Hepatocyte (in vitro differentiated cells): ENCODE results near the gene STRIP1. TPM values are rescaled to one million over a fixed set of nuclear protein-coding genes. Genes with fewer than 3 reads are reported as not detected.
A peak's percentile ranks its signal among the peaks of the same experiment; 100 is the strongest.

Experiments used
- DNase-seq: peaks from one replicate; pipeline ENCODE4 v3.0.0-alpha.2; 2016; ENCODE audit warnings: low spot score
- H2AFZ ChIP-seq: fragments of 200-600 bp; sonication (generic); 2 replicates; pipeline ENCODE4 v1.6.0; 2016; ENCODE audit warnings: antibody characterized with exemption, mild to moderate bottlenecking
- H3K27ac ChIP-seq: fragments of 200-600 bp; sonication (generic); 2 replicates; pipeline ENCODE4 v1.5.1; 2016; ENCODE audit warnings: mild to moderate bottlenecking
- H3K27me3 ChIP-seq: fragments of 200-600 bp; sonication (generic); 2 replicates; pipeline ENCODE4 v1.6.1; 2016
- H3K36me3 ChIP-seq: fragments of 200-600 bp; sonication (generic); replicated peaks from 2 replicates; pipeline ENCODE4 v1.5.1; 2016; ENCODE audit warnings: low read depth; ENCODE audit not compliant: insufficient read depth
- H3K4me1 ChIP-seq: fragments of 200-600 bp; sonication (generic); 2 replicates; pipeline ENCODE4 v1.5.1; 2016; ENCODE audit warnings: mild to moderate bottlenecking, moderate library complexity; ENCODE audit not compliant: insufficient read depth
- H3K4me2 ChIP-seq: fragments of 200-600 bp; sonication (generic); 2 replicates; pipeline ENCODE4 v1.6.0; 2016
- H3K4me3 ChIP-seq: fragments of 200-600 bp; sonication (generic); 2 replicates; pipeline ENCODE4 v1.5.1; 2016; ENCODE audit warnings: mild to moderate bottlenecking
- H3K79me2 ChIP-seq: fragments of 200-600 bp; sonication (generic); 2 replicates; pipeline ENCODE4 v1.6.0; 2017; ENCODE audit warnings: mild to moderate bottlenecking
- H3K9me2 ChIP-seq: fragments of 200-600 bp; sonication (generic); replicated peaks from 2 replicates; pipeline ENCODE4 v1.6.0; 2017; ENCODE audit warnings: mild to moderate bottlenecking; ENCODE audit not compliant: insufficient read depth
- H3K9me3 ChIP-seq: fragments of 200-600 bp; sonication (generic); 2 replicates; pipeline ENCODE4 v1.5.1; 2016; ENCODE audit warnings: low read depth, mild to moderate bottlenecking
- H4K20me1 ChIP-seq: fragments of 200-600 bp; sonication (generic); 2 replicates; pipeline ENCODE4 v1.6.0; 2016; ENCODE audit warnings: mild to moderate bottlenecking; ENCODE audit not compliant: insufficient read depth, poor library complexity, severe bottlenecking
- CTCF ChIP-seq: fragments of 200-600 bp; sonication (generic); IDR thresholded peaks from 2 replicates; pipeline ENCODE4 v1.5.1; 2016; ENCODE audit warnings: antibody characterized with exemption, mild to moderate bottlenecking; ENCODE audit not compliant: poor library complexity
- EZH2 ChIP-seq: fragments of 200-600 bp; sonication (generic); IDR thresholded peaks from 2 replicates; pipeline ENCODE4 v1.6.1; 2016; ENCODE audit warnings: antibody characterized with exemption, mild to moderate bottlenecking, borderline replicate concordance
- EZH2phosphoT487 ChIP-seq: fragments of 200-600 bp; sonication (generic); IDR thresholded peaks from one replicate; pipeline ENCODE4 v1.6.1; 2018; ENCODE audit warnings: antibody characterized with exemption, mild to moderate bottlenecking, low read depth, moderate library complexity; ENCODE audit not compliant: unreplicated experiment, severe bottlenecking
- WGBS: methylation state at CpG from one replicate; pipeline ENCODE4 v1.1.6; 2016; ENCODE audit warnings: low lambda C conversion rate; ENCODE audit errors: missing lambda C conversion rate; 5-methylcytosine and 5-hydroxymethylcytosine counted together
- polyA plus RNA-seq: library from polyadenylated mRNA; unstranded; fragments of >200 nt; fragmentation: Nextera tagmentation; extraction: Ambion mirVana; gene quantifications from 2 replicates; pipeline ENCODE4 v1.2.1, GENCODE V29; 2016
- total RNA-seq: library from RNA; depleted of rRNA; stranded (reverse); fragments of >200 nt; gene quantifications from 2 replicates; pipeline ENCODE4 v1.2.3, GENCODE V29; 2014

Gene STRIP1
- total and polyA plus RNA-seq, 2 experiments from 2014 or later: 29.1 to 44.6 TPM

- H3K9me3 ChIP-seq: no peaks in the 10 kb centered on the region
- H3K4me3 ChIP-seq: no peak overlapping the region
- H3K4me1 ChIP-seq: peaks cover 18% of the 10 kb centered on the region
- H3K79me2 ChIP-seq: no peaks in the 10 kb centered on the region
- no peaks in the 10 kb centered on the region for H3K9me2 ChIP-seq
- no peak for TF ChIP-seq EZH2phosphoT487
- no peak for TF ChIP-seq EZH2
- no peak for TF ChIP-seq CTCF
- no peak overlapping the region for H3K27ac ChIP-seq
- no peaks in the 10 kb centered on the region for H3K36me3 ChIP-seq
- no peaks in the 10 kb centered on the region for H4K20me1 ChIP-seq
- no peak overlapping the region for H2AFZ ChIP-seq
- no peak for DNase-seq
- 68% methylated on average over 5 of the region's 5 CpGs for WGBS
- H3K4me2 ChIP-seq: no peak overlapping the region
- H3K27me3 ChIP-seq: peaks cover 54% of the 10 kb centered on the region
These were observed 46.6 kb downstream of the STRIP1 start for GRCh38 chr1:110081061-110081460.

GRCh38 chr1:110082477-110082876 is 48.1 kb downstream of the STRIP1 start:
- no peaks in the 10 kb centered on the region for H3K36me3 ChIP-seq
- H3K9me2 ChIP-seq: no peaks in the 10 kb centered on the region
- no peak for DNase-seq
- H3K4me1 ChIP-seq: peaks cover 18% of the 10 kb centered on the region
- no peak overlapping the region for H3K4me3 ChIP-seq
- peaks cover 57% of the 10 kb centered on the region for H3K27me3 ChIP-seq
- TF ChIP-seq EZH2phosphoT487: no peak
- TF ChIP-seq CTCF: no peak
- TF ChIP-seq EZH2: no peak
- H3K79me2 ChIP-seq: no peaks in the 10 kb centered on the region
- no peaks in the 10 kb centered on the region for H4K20me1 ChIP-seq
- H2AFZ ChIP-seq: no peak overlapping the region
- no peak overlapping the region for H3K4me2 ChIP-seq
- 77% methylated on average over 5 of the region's 5 CpGs for WGBS
- no peak overlapping the region for H3K27ac ChIP-seq
- H3K9me3 ChIP-seq: no peaks in the 10 kb centered on the region

DNA sequence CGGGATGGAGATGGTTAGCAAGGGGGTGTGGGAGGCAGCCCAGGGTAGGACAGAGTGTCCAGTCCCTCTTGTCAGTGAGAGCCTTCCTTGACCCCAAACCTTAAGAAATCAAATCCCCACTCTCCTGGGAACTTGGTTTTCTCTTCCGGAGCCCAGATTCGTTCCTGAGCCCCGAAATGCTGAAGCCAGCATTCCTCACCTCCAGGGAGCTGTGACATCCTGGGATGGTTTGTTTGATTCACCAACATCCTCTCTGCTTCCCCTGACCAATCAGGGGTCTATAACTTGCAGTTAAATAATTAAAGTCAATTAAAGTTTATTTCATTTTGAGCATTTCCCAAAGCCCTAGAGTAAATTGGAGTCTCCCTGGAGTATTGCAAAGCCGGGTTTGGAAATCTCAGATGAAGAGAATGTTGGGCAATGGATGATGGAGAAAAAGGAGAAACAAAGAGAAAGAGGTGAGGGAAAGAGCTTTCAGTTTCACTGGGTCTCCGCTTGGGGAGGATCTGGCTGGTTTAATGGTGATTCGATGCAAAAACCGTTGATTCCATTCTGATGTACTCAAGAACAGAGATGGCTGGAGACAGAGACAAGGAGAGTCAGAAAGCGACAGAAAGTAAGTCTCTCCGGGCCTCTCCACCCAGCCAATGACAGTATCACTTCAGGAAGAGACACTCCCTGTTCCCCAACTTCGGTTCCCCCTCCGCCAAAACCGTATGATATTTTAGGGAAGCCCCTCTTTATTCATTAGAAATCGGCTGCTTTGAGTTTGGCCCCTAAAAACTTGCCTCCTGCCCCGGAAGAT is 48.8 kb downstream of the STRIP1 start:
- Histone ChIP-seq H3K4me2 (peak overlapping the region; percentile 100), H3K36me3 (no peaks in the 10 kb centered on the region)
- 39% methylated on average over 15 of the region's 15 CpGs for WGBS

More for the DNA sequence above, 48.8 kb downstream of the STRIP1 start:
- no peaks in the 10 kb centered on the region for H3K79me2 ChIP-seq
- no peak for DNase-seq
- H3K27ac ChIP-seq: no peak overlapping the region
- no peak overlapping the region for H3K4me3 ChIP-seq
- H3K4me1 ChIP-seq: peaks cover 18% of the 10 kb centered on the region
- H2AFZ ChIP-seq: no peak overlapping the region
- no peaks in the 10 kb centered on the region for H3K9me2 ChIP-seq
- TF ChIP-seq EZH2phosphoT487 (no peak), CTCF (no peak), EZH2 (no peak)
- no peaks in the 10 kb centered on the region for H3K9me3 ChIP-seq
- no peaks in the 10 kb centered on the region for H4K20me1 ChIP-seq
- peaks cover 58% of the 10 kb centered on the region for H3K27me3 ChIP-seq
